Keratinocyte (primary cell): Measurements from ENCODE around the gene ZNF425. TPM values are rescaled to one million over a fixed set of nuclear protein-coding genes. Genes with fewer than 3 reads are reported as not detected.
A peak's percentile ranks its signal among the peaks of the same experiment; 100 is the strongest.

ENCODE experiments used
- DNase-seq: peaks from one replicate; pipeline ENCODE4 v3.0.0-alpha.2; 2011; ENCODE audit warnings: low read depth, missing footprints, low spot score
- FAIRE-seq: peaks from 2 replicates; lab custom pipeline; 2011; peaks lifted over from hg19 to GRCh38; lab: Jason Lieb, UNC
- H2AFZ ChIP-seq: 2 replicates; pipeline ENCODE4 v1.6.0; 2012; ENCODE audit warnings: low read length, control low read depth, inconsistent platforms; ENCODE audit not compliant: control insufficient read depth
- H3K27ac ChIP-seq: 2 replicates; pipeline ENCODE4 v1.5.1; 2011; ENCODE audit warnings: low read length; ENCODE audit not compliant: control insufficient read depth, insufficient read depth
- H3K27me3 ChIP-seq: 3 replicates; pipeline ENCODE4 v1.6.0; 2011; ENCODE audit warnings: low read length; ENCODE audit not compliant: control insufficient read depth, insufficient read depth; ENCODE audit errors: extremely low read depth
- H3K36me3 ChIP-seq, 2 experiments: 2 replicates in 1 of 2; 3 replicates in 1 of 2; pipeline ENCODE4 v1.5.1; 2011; ENCODE audit warnings: low read length in 2 of 2, mild to moderate bottlenecking in 1 of 2; ENCODE audit not compliant: control insufficient read depth in 2 of 2, insufficient read depth in 2 of 2; ENCODE audit errors: extremely low read depth in 1 of 2
- H3K4me1 ChIP-seq: 3 replicates; pipeline ENCODE4 v1.5.1; 2011; ENCODE audit warnings: low read length; ENCODE audit not compliant: control insufficient read depth, insufficient read depth; ENCODE audit errors: extremely low read depth
- H3K4me2 ChIP-seq: 3 replicates; pipeline ENCODE4 v1.6.0; 2011; ENCODE audit warnings: low read depth, low read length; ENCODE audit not compliant: control insufficient read depth, insufficient read depth; ENCODE audit errors: extremely low read depth
- H3K4me3 ChIP-seq, 3 experiments: fragments of 200-600 bp in 1 of 3; sonication (generic) in 1 of 3; 2 replicates in 2 of 3; 3 replicates in 1 of 3; pipeline ENCODE4 v1.5.1; 2011 to 2016; ENCODE audit warnings: low read length in 3 of 3, mild to moderate bottlenecking in 3 of 3, control low read depth in 2 of 3, inconsistent platforms in 1 of 3, low read depth in 1 of 3, mixed read lengths in 1 of 3, mixed run types in 1 of 3, moderate library complexity in 1 of 3; ENCODE audit not compliant: control insufficient read depth in 2 of 3, insufficient read depth in 2 of 3; ENCODE audit errors: extremely low read depth in 1 of 3
- H3K79me2 ChIP-seq: 2 replicates; pipeline ENCODE4 v1.6.0; 2012; ENCODE audit warnings: low read length; ENCODE audit not compliant: control insufficient read depth, insufficient read depth
- H3K9ac ChIP-seq: 3 replicates; pipeline ENCODE4 v1.6.0; 2011; ENCODE audit warnings: low read length; ENCODE audit not compliant: control insufficient read depth, insufficient read depth; ENCODE audit errors: extremely low read depth
- H3K9me1 ChIP-seq: 3 replicates; pipeline ENCODE4 v1.6.0; 2011; ENCODE audit warnings: low read length; ENCODE audit not compliant: control insufficient read depth, insufficient read depth; ENCODE audit errors: extremely low read depth
- H3K9me3 ChIP-seq: 2 replicates; pipeline ENCODE4 v1.5.1; 2012; ENCODE audit warnings: low read depth, low read length; ENCODE audit not compliant: control insufficient read depth
- H4K20me1 ChIP-seq: 3 replicates; pipeline ENCODE4 v1.6.0; 2011; ENCODE audit warnings: low read length; ENCODE audit not compliant: control insufficient read depth, insufficient read depth; ENCODE audit errors: extremely low read depth
- CTCF ChIP-seq, 3 experiments: IDR thresholded peaks in 1 of 3; conservative IDR thresholded peaks in 1 of 3; optimal IDR thresholded peaks in 1 of 3; 2 replicates in 2 of 3; 3 replicates in 1 of 3; pipeline versions ENCODE3 to v1.5.1; 2011; ENCODE audit warnings: low read length in 3 of 3, mild to moderate bottlenecking in 3 of 3, moderate library complexity in 2 of 3, control low read depth in 1 of 3, inconsistent platforms in 1 of 3; ENCODE audit not compliant: insufficient read depth in 2 of 3; ENCODE audit errors: extremely low read depth in 1 of 3
- EZH2 ChIP-seq: IDR thresholded peaks from one replicate; pipeline ENCODE4 v1.6.1; 2012; ENCODE audit warnings: inconsistent platforms, mild to moderate bottlenecking, low read length, moderate library complexity
- dilution Hi-C: fragments of 300-500 bp; cut with MboI; formaldehyde crosslinking; loops from one replicate; pipeline ENCODE4 v1.7.0; 2020; ENCODE audit warnings: low sequenced_read_pairs; ENCODE audit not compliant: extremely low pct_ligation_motif_present
- polyA plus RNA-seq, 5 experiments: library from polyadenylated mRNA; depleted of rRNA in 3 of 5; stranded (reverse) in 3 of 5; stranded (forward) in 1 of 5; unstranded in 1 of 5; fragments of >200 nt; gene quantifications; 1 replicate in 1 of 5; 2 replicates in 3 of 5; 3 replicates in 1 of 5; pipeline versions ENCODE4 v1.2.1 to v1.2.3, GENCODE V29; 2011 to 2012; ENCODE audit warnings: missing spikeins in 2 of 5, low read depth in 1 of 5, low replicate concordance in 1 of 5

Gene ZNF425
- polyA plus RNA-seq, 1 donor (not counting 4 experiments of a cell fraction or from before 2014, with no cell fraction given), result 1.8 TPM

- no peak overlapping the region for H3K9ac ChIP-seq
- H3K4me1 ChIP-seq, result peaks cover 17% of the 10 kb centered on the region
- H3K36me3 ChIP-seq, result peaks cover 8 to 15% of the 10 kb centered on the region in 2 experiments
- no peaks in the 10 kb centered on the region for H3K9me1 ChIP-seq
- no peak overlapping the region for H2AFZ ChIP-seq
- peak; percentile 67 for FAIRE-seq
- peaks cover 3% of the 10 kb centered on the region for H4K20me1 ChIP-seq
- no peak for DNase-seq
- dilution Hi-C loops, result no loop called here
- TF ChIP-seq CTCF (optimal IDR thresholded peaks at IDR 0.05 in 1 of 3, IDR thresholded peaks at IDR 0.05 in 1 of 3, conservative IDR thresholded peaks at IDR 0.05 in 1 of 3; ENCODE audit: extremely low read depth in 1 of 3, insufficient read depth in 2 of 3, low read length in 3 of 3), result no peak
- H3K4me3 ChIP-seq, result no peak overlapping the region
- no peaks in the 10 kb centered on the region for H3K27me3 ChIP-seq
- no peaks in the 10 kb centered on the region for H3K9me3 ChIP-seq
- no peak overlapping the region for H3K4me2 ChIP-seq
- H3K27ac ChIP-seq, result peak overlapping the region; percentile 22
- peaks cover 34% of the 10 kb centered on the region for H3K79me2 ChIP-seq
Observed at GRCh38 chr7:149161241-149161848, 35.2 kb upstream of the ZNF425 start.

- H3K79me2 ChIP-seq, result peaks cover 67% of the 10 kb centered on the region
- no peak overlapping the region for H3K27ac ChIP-seq
- peaks cover 8 to 9% of the 10 kb centered on the region in 2 experiments for H3K36me3 ChIP-seq
- no peaks in the 10 kb centered on the region for H3K9me3 ChIP-seq
- no peaks in the 10 kb centered on the region for H3K9me1 ChIP-seq
- H4K20me1 ChIP-seq, result peaks cover 3% of the 10 kb centered on the region
- no peak overlapping the region for H2AFZ ChIP-seq
- no peak overlapping the region for H3K4me2 ChIP-seq
- peaks cover 16% of the 10 kb centered on the region for H3K4me1 ChIP-seq
- no peaks in the 10 kb centered on the region for H3K27me3 ChIP-seq
- no peak overlapping the region for H3K9ac ChIP-seq
- TF ChIP-seq CTCF (optimal IDR thresholded peaks at IDR 0.05 in 1 of 3, IDR thresholded peaks at IDR 0.05 in 1 of 3, conservative IDR thresholded peaks at IDR 0.05 in 1 of 3; ENCODE audit: extremely low read depth in 1 of 3, insufficient read depth in 2 of 3, low read length in 3 of 3) (no peak), EZH2 (no peak)
- FAIRE-seq, result no peak
- dilution Hi-C loops, result no loop called here
- no peak for DNase-seq
- no peak overlapping the region for H3K4me3 ChIP-seq
Observed at GRCh38 chr7:149156898-149157297, 30.8 kb upstream of the ZNF425 start.
